ENCODE results near the gene PJVK. TPM values are rescaled to one million over a fixed set of nuclear protein-coding genes. Genes with fewer than 3 reads are reported as not detected.

The PJVK gene
- total and polyA plus RNA-seq, 4 donors, result 0.82 to 5.7 (median 4.5) TPM

DNA sequence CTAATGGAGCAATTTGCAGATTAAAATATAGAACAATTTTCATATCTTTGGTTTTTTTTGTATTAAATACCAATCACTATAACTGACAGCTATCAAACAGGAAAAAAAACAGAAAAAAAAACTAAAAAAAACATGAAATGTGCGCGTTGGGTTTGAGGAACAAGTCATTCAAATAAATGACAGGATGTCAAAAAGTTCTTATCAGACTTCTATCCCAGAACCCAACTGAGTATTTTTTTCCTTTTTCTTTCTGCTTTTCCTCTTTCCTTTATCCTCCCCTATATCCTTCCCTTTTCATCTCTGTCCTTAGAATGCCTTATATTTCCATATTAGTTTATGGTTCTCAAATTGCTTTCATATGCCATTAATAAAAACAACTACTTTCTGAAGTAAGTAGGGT, 14.5 kb upstream of the PJVK start:
- Histone ChIP-seq H3K27ac (ENCODE audit: low read depth in 1 of 2, low read length in 1 of 2) (no peak overlapping the region), H3K4me1 (ENCODE audit: control insufficient read depth in 5 of 5, insufficient read depth in 5 of 5, low read length in 5 of 5) (peaks cover 0 to 3% (median 0%) of the 10 kb centered on the region in 5 donors), H3K9ac (ENCODE audit: insufficient read depth in 1 of 2, low read length in 2 of 2) (no peak overlapping the region), H3K27me3 (ENCODE audit: control insufficient read depth in 3 of 3, insufficient read depth in 3 of 3, low read length in 2 of 3) (no peaks in the 10 kb centered on the region), H3K4me3 (no peak overlapping the region), H3K36me3 (ENCODE audit: control insufficient read depth in 4 of 4, insufficient read depth in 4 of 4, low read length in 4 of 4) (peaks cover 16 to 62% (median 37%) of the 10 kb centered on the region in 4 donors), H3K9me3 (ENCODE audit: control insufficient read depth in 4 of 4, insufficient read depth in 3 of 4, low read length in 3 of 4) (no peaks in the 10 kb centered on the region)
- WGBS, 2 donors, result 85 to 86% methylated on average over 2 of the region's 2 CpGs
- TF ChIP-seq, protein P1, sequence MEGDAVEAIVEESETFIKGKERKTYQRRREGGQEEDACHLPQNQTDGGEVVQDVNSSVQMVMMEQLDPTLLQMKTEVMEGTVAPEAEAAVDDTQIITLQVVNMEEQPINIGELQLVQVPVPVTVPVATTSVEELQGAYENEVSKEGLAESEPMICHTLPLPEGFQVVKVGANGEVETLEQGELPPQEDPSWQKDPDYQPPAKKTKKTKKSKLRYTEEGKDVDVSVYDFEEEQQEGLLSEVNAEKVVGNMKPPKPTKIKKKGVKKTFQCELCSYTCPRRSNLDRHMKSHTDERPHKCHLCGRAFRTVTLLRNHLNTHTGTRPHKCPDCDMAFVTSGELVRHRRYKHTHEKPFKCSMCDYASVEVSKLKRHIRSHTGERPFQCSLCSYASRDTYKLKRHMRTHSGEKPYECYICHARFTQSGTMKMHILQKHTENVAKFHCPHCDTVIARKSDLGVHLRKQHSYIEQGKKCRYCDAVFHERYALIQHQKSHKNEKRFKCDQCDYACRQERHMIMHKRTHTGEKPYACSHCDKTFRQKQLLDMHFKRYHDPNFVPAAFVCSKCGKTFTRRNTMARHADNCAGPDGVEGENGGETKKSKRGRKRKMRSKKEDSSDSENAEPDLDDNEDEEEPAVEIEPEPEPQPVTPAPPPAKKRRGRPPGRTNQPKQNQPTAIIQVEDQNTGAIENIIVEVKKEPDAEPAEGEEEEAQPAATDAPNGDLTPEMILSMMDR (IDR thresholded peaks at IDR 0.05; ENCODE audit: control extremely low read depth, extremely low read depth), result no peak
- no peak for DNase-seq
- no peak for ATAC-seq (ENCODE audit: insufficient read depth, low FRiP score)

DNA sequence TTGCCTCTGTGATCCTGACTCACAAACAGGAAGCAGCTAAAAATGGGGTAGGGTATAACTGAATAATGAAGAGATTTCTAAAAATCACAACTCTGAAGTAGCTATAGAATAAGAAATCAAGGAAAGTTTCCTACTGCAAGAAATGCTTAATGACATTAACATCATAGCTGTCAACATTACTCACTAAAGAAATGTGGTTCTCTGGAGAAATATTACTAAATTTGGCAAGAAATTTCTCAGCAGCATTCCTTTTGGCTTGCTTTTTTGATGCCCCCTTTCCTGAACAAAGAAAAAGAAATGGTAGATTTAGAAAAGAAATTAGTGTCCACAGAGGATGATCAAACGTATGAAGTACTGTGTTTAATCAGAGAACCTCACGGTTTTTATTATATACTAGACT, 9.8 kb upstream of the PJVK start:
- 92 to 96% methylated on average over 2 of the region's 2 CpGs for WGBS, 2 donors
- H3K27me3 ChIP-seq (ENCODE audit: control insufficient read depth in 3 of 3, insufficient read depth in 3 of 3, low read length in 2 of 3), result no peaks in the 10 kb centered on the region
- H3K4me1 ChIP-seq (ENCODE audit: control insufficient read depth in 5 of 5, insufficient read depth in 5 of 5, low read length in 5 of 5), result no peaks in the 10 kb centered on the region
- H3K27ac ChIP-seq (ENCODE audit: low read depth in 1 of 2, low read length in 1 of 2), result no peak overlapping the region
- DNase-seq, result no peak
- H3K9me3 ChIP-seq (ENCODE audit: control insufficient read depth in 4 of 4, insufficient read depth in 3 of 4, low read length in 3 of 4), result no peaks in the 10 kb centered on the region
- no peak for ATAC-seq (ENCODE audit: insufficient read depth, low FRiP score)
- H3K4me3 ChIP-seq, result no peak overlapping the region
- TF ChIP-seq, protein P1 (IDR thresholded peaks at IDR 0.05; ENCODE audit: control extremely low read depth, extremely low read depth), result no peak
- H3K9ac ChIP-seq (ENCODE audit: insufficient read depth in 1 of 2, low read length in 2 of 2), result no peak overlapping the region
- peaks cover 15 to 53% (median 29%) of the 10 kb centered on the region in 4 donors for H3K36me3 ChIP-seq (ENCODE audit: control insufficient read depth in 4 of 4, insufficient read depth in 4 of 4, low read length in 4 of 4)

DNA sequence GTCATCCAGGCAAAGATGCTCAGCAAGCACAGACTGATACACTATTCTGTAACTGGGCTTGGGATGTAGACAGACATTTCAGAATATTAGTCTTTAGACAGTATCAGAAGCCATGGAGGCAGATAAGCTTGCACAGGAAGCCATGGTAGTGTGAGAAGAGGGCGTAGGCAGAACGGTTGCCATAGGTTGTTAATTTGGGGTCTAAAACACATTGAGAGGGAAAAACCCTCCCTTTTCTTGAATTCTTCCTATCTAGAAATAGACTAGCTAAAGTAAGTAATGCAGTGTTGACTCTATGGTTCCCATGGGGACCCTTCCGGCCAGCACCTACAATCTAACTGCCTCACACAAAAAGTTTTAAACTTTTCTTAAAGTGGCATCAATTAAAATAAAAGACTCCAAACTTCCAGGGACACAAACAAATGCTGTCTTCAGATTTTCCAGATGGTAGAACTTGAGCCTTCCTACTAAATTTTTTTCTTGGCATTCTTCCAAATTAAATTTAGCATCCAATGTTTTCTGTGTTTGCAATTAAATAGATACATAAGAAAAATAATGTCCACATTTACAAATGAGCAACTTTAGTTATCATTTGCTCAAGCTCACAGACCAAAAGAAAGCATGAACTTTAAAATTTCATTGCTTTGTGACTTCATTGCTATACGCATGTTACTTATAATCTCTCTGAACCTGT, 2.1 kb upstream of the PJVK start:
- no peak for ATAC-seq (ENCODE audit: insufficient read depth, low FRiP score)
- Histone ChIP-seq H3K9me3 (ENCODE audit: control insufficient read depth in 4 of 4, insufficient read depth in 3 of 4, low read length in 3 of 4) (no peaks in the 10 kb centered on the region), H3K9ac (ENCODE audit: insufficient read depth in 1 of 2, low read length in 2 of 2) (no peak overlapping the region), H3K36me3 (ENCODE audit: control insufficient read depth in 4 of 4, insufficient read depth in 4 of 4, low read length in 4 of 4) (peaks cover 0 to 23% (median 13%) of the 10 kb centered on the region in 4 donors), H3K4me1 (ENCODE audit: control insufficient read depth in 5 of 5, insufficient read depth in 5 of 5, low read length in 5 of 5) (peaks cover 4 to 32% (median 13%) of the 10 kb centered on the region in 5 donors), H3K27me3 (ENCODE audit: control insufficient read depth in 3 of 3, insufficient read depth in 3 of 3, low read length in 2 of 3) (no peaks in the 10 kb centered on the region), H3K4me3 (no peak overlapping the region), H3K27ac (ENCODE audit: low read depth in 1 of 2, low read length in 1 of 2) (peak overlapping the region in 1 of 2 donors; percentile 44)
- 75 to 79% methylated on average over 4 of the region's 4 CpGs for WGBS, 2 donors
- peak in 2 of 3 donors; percentile 27 to 37 for DNase-seq
- TF ChIP-seq, protein P1 (IDR thresholded peaks at IDR 0.05; ENCODE audit: control extremely low read depth, extremely low read depth), result no peak
